IMR-90 (cell line): ENCODE measurements around the gene NADK. TPM values are rescaled to one million over a fixed set of nuclear protein-coding genes. Genes with fewer than 3 reads are reported as not detected.
A peak's percentile ranks its signal among the peaks of the same experiment; 100 is the strongest.

Source experiments
- ATAC-seq: fragments of 200-7000 bp; cut with Tn5 transposase; 2 replicates; pipeline ENCODE4 v1.9.1; 2020; ENCODE audit warnings: low read depth, mild to moderate bottlenecking, moderate library complexity
- BruUV-seq: library from RNA; stranded (reverse); fragments of 400-500 nt; replicated peaks from 2 replicates; lab custom pipeline; 2021; lab: Mats Ljungman, UMichigan
- CTCF ChIA-PET: fragments of 300-600 bp; formaldehyde crosslinking; extraction: SDS; loops from one replicate; lab custom pipeline; 2021; ENCODE audit warnings: antibody characterized with exemption; lab: Yijun Ruan, JAX
- POLR2A ChIA-PET: fragments of 300-600 bp; sonication (Branson Sonifier 250); formaldehyde crosslinking; loops from one replicate; lab custom pipeline; 2022; ENCODE audit warnings: antibody characterized with exemption; ENCODE audit not compliant: unreplicated experiment; lab: Charles Lee
- DNase-seq: peaks from one replicate; pipeline ENCODE4 v3.0.0; 2013
- H2AFZ ChIP-seq: replicated peaks from 2 replicates; pipeline ENCODE3; 2013; ENCODE audit warnings: low read length, mild to moderate bottlenecking; ENCODE audit not compliant: poor library complexity
- H2AK5ac ChIP-seq: 2 replicates; pipeline ENCODE4 v1.6.1; 2013; ENCODE audit warnings: low read depth, low read length, inconsistent platforms
- H2AK9ac ChIP-seq: replicated peaks from 2 replicates; pipeline ENCODE3; 2013; ENCODE audit warnings: mild to moderate bottlenecking, low read depth, low read length, moderate library complexity; ENCODE audit not compliant: poor library complexity
- H2BK120ac ChIP-seq: 2 replicates; pipeline ENCODE4 v1.6.1; 2013; ENCODE audit warnings: low read depth, low read length, inconsistent platforms
- H2BK15ac ChIP-seq: 3 replicates; pipeline ENCODE4 v1.6.1; 2013; ENCODE audit warnings: low read depth, low read length, inconsistent platforms
- H2BK20ac ChIP-seq: 2 replicates; pipeline ENCODE4 v1.6.1; 2013; ENCODE audit warnings: low read depth, mild to moderate bottlenecking, inconsistent platforms, low read length, moderate library complexity
- H2BK5ac ChIP-seq: 2 replicates; pipeline ENCODE4 v1.6.1; 2013; ENCODE audit warnings: mild to moderate bottlenecking, low read depth, low read length, inconsistent platforms; ENCODE audit not compliant: poor library complexity, severe bottlenecking
- H3K14ac ChIP-seq: replicated peaks from 2 replicates; pipeline ENCODE4 v1.6.1; 2013; ENCODE audit warnings: low read depth, low read length, inconsistent platforms
- H3K18ac ChIP-seq: 2 replicates; pipeline ENCODE4 v1.6.1; 2013; ENCODE audit warnings: low read depth, low read length, control low read depth
- H3K23ac ChIP-seq: 2 replicates; pipeline ENCODE4 v1.6.1; 2013; ENCODE audit warnings: low read depth, low read length, inconsistent platforms
- H3K27ac ChIP-seq: 2 replicates; pipeline ENCODE4 v1.5.1; 2013; ENCODE audit warnings: mild to moderate bottlenecking, control low read depth, low read length; ENCODE audit not compliant: insufficient read depth
- H3K27me3 ChIP-seq: 2 replicates; pipeline ENCODE4 v1.6.1; 2013; ENCODE audit warnings: low read length; ENCODE audit not compliant: control insufficient read depth, insufficient read depth
- H3K36me3 ChIP-seq: 2 replicates; pipeline ENCODE4 v1.6.1; 2013; ENCODE audit warnings: low read length, mixed read lengths; ENCODE audit not compliant: control insufficient read depth, insufficient read depth
- H3K4ac ChIP-seq: 2 replicates; pipeline ENCODE4 v1.6.1; 2013; ENCODE audit warnings: low read depth, low read length, inconsistent platforms
- H3K4me1 ChIP-seq: 2 replicates; pipeline ENCODE4 v1.6.1; 2013; ENCODE audit warnings: low read length, mixed read lengths; ENCODE audit not compliant: control insufficient read depth, insufficient read depth
- H3K4me2 ChIP-seq: 2 replicates; pipeline ENCODE4 v1.6.1; 2013; ENCODE audit warnings: low read depth, mild to moderate bottlenecking, control low read depth, low read length, moderate library complexity
- H3K4me3 ChIP-seq: 2 replicates; pipeline ENCODE4 v1.5.1; 2013; ENCODE audit warnings: low read depth, mild to moderate bottlenecking, control low read depth, low read length, moderate library complexity; ENCODE audit not compliant: insufficient read depth
- H3K56ac ChIP-seq: 2 replicates; pipeline ENCODE4 v1.6.1; 2013; ENCODE audit warnings: low read length, inconsistent platforms; ENCODE audit not compliant: insufficient read depth; ENCODE audit errors: extremely low read depth
- H3K79me1 ChIP-seq, 2 experiments: 2 replicates each; pipeline ENCODE4 v1.6.1; 2013; ENCODE audit warnings: low read length in 2 of 2, inconsistent platforms in 1 of 2, low read depth in 1 of 2
- H3K9ac ChIP-seq: 2 replicates; pipeline ENCODE4 v1.6.1; 2013; ENCODE audit warnings: low read depth, low read length, control low read depth
- H3K9me1 ChIP-seq: 2 replicates; pipeline ENCODE4 v1.6.1; 2013; ENCODE audit warnings: low read length, inconsistent platforms; ENCODE audit not compliant: insufficient read depth
- H3K9me3 ChIP-seq: 2 replicates; pipeline ENCODE4 v1.6.1; 2013; ENCODE audit warnings: low read length; ENCODE audit not compliant: control insufficient read depth, insufficient read depth
- H4K20me1 ChIP-seq: 2 replicates; pipeline ENCODE4 v1.6.1; 2013; ENCODE audit warnings: low read length, inconsistent platforms; ENCODE audit not compliant: insufficient read depth
- H4K5ac ChIP-seq: 2 replicates; pipeline ENCODE4 v1.6.1; 2013; ENCODE audit warnings: mild to moderate bottlenecking, low read depth, low read length, control low read depth
- H4K8ac ChIP-seq, 2 experiments: 2 replicates each; pipeline ENCODE4 v1.6.1; 2013; ENCODE audit warnings: low read depth in 2 of 2, low read length in 2 of 2, control low read depth in 1 of 2, inconsistent platforms in 1 of 2
- H4K91ac ChIP-seq: 2 replicates; pipeline ENCODE4 v1.6.1; 2013; ENCODE audit warnings: low read depth, low read length, inconsistent platforms; ENCODE audit not compliant: insufficient read depth
- BHLHE40 ChIP-seq: fragments of 150-350 bp; IDR thresholded peaks from 2 replicates; pipeline ENCODE4 v1.6.1; 2016; ENCODE audit warnings: mild to moderate bottlenecking, low read depth, low read length
- CEBPB ChIP-seq: IDR thresholded peaks from 2 replicates; pipeline ENCODE4 v1.6.1; 2012; ENCODE audit warnings: low read depth, low read length, improper control_type of control experiment
- CHD1 ChIP-seq: IDR thresholded peaks from 2 replicates; pipeline ENCODE4 v1.6.1; 2012; ENCODE audit warnings: low read depth, low read length, improper control_type of control experiment
- FOS ChIP-seq: fragments of 150-350 bp; IDR thresholded peaks from 2 replicates; pipeline ENCODE4 v1.6.1; 2016; ENCODE audit warnings: low read depth, low read length
- MAFK ChIP-seq: IDR thresholded peaks from 2 replicates; pipeline ENCODE4 v1.6.1; 2012; ENCODE audit warnings: low read depth, low read length, improper control_type of control experiment
- MXI1 ChIP-seq: IDR thresholded peaks from 2 replicates; pipeline ENCODE4 v1.6.1; 2012; ENCODE audit warnings: low read depth, mild to moderate bottlenecking, low read length, moderate library complexity, borderline replicate concordance
- POLR2A ChIP-seq: IDR thresholded peaks from 2 replicates; pipeline ENCODE4 v1.6.1; 2012; ENCODE audit warnings: mild to moderate bottlenecking, low read depth, low read length
- RAD21 ChIP-seq: IDR thresholded peaks from 2 replicates; pipeline ENCODE4 v1.6.1; 2012; ENCODE audit warnings: low read length, improper control_type of control experiment
- RFX5 ChIP-seq: IDR thresholded peaks from 2 replicates; pipeline ENCODE4 v1.8.0; 2012; ENCODE audit warnings: low read depth, mild to moderate bottlenecking, low read length, moderate library complexity
- SMC3 ChIP-seq: fragments of 150-350 bp; IDR thresholded peaks from 2 replicates; pipeline ENCODE4 v1.6.1; 2016; ENCODE audit warnings: low read depth, mild to moderate bottlenecking, antibody characterized with exemption, low read length, moderate library complexity
- WGBS, 2 experiments: methylation state at CpG; one replicate each; pipeline versions ENCODE4 v1.1.5 to v1.1.7; 2013; ENCODE audit warnings: missing lambda C conversion rate in 2 of 2; ENCODE audit not compliant: insufficient read length in 1 of 2; ENCODE audit errors: extremely low coverage in 2 of 2; 5-methylcytosine and 5-hydroxymethylcytosine counted together
- dilution Hi-C: fragments of 300-500 bp; cut with HindIII; formaldehyde crosslinking; loops from one replicate; pipeline ENCODE4 v1.14.3; 2018; ENCODE audit warnings: low sequenced_read_pairs; ENCODE audit not compliant: unreplicated experiment
- in situ Hi-C: fragments of 300-500 bp; cut with MboI; formaldehyde crosslinking; loops from 3 replicates; pipeline ENCODE4 v1.14.3; 2019; ENCODE audit warnings: low sequenced_read_pairs, inconsistent platforms, mixed read lengths
- intact Hi-C: fragments of 100-400 bp; cut with micrococcal nuclease; formaldehyde crosslinking; loops from 2 replicates; pipeline ENCODE4 v1.10.0; 2022
- polyA plus RNA-seq, 3 experiments: library from polyadenylated mRNA; depleted of rRNA; stranded (reverse); fragments of >200 nt; gene quantifications; 2 replicates each; pipeline ENCODE4 v1.2.3, GENCODE V29; 2012; ENCODE audit warnings: low replicate concordance in 1 of 3
- total RNA-seq: library from RNA; depleted of rRNA; stranded (reverse); fragments of >200 nt; gene quantifications from 2 replicates; pipeline ENCODE4 v1.2.3, GENCODE V29; 2012
- TF ChIP-seq, protein P1 (sequence below): conservative IDR thresholded peaks from 2 replicates; pipeline ENCODE4 v1.5.1; 2012; ENCODE audit warnings: mild to moderate bottlenecking, low read depth, low read length, improper control_type of control experiment
- TF ChIP-seq, protein P2 (sequence below): fragments of 150-350 bp; IDR thresholded peaks from 2 replicates; pipeline ENCODE4 v1.6.1; 2016; ENCODE audit warnings: low read depth, mild to moderate bottlenecking, low read length, moderate library complexity, borderline replicate concordance
- TF ChIP-seq, protein P3 (sequence below): fragments of 150-350 bp; IDR thresholded peaks from 2 replicates; pipeline ENCODE4 v1.6.1; 2017; ENCODE audit warnings: mild to moderate bottlenecking, antibody characterized with exemption, low read length, low read depth

Gene NADK
- total and polyA plus RNA-seq, 2 of the 4 experiments (the other 2 are of a cell fraction) = 12.5 to 56.1 TPM

DNA sequence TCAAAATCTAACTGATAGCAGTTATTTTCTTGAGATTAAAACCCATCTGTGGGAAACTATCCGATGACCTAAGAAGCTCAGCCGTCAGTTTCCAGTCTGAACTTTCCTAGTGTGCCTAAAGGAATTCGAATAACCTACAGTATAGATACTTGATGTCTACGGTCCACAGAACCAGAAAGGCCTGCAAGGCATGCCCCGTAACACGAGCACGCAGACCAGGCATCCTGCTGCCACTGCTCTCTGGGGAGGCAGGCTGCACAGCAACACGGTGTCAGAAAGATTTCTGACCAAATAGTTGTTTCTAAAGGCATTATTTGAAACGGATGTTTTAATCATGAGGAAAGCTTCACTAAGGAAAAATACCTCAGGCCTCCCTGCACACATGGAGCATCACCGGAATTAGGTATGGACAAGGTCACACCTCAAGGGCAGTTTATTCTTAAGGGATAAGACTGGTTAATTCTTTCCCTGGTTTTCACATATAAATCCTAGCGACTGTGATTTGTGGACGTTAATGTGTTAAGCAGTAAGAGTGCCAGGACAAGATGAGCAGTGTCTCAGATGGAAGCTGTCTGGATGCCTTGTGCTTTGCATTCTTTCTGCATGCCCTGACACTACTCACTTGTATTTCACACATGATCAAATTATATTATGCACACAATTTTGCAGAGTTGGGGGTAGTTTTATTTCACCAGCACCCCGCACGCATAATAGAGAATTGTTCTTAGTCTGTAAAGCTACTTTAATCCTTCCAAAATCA, 49.0 kb upstream of the NADK start:
- no peaks in the 10 kb centered on the region for H3K27me3 ChIP-seq
- H2AFZ ChIP-seq = no peak overlapping the region
- no peak overlapping the region for H2BK15ac ChIP-seq
- H3K9ac ChIP-seq = no peak overlapping the region
- H3K4me1 ChIP-seq = peaks cover 10% of the 10 kb centered on the region
- H3K56ac ChIP-seq = no peak overlapping the region
- H3K14ac ChIP-seq = 0 out of 2 replicates have a peak overlapping the region, but pooled peaks have one; percentile 44
- peaks cover 7% of the 10 kb centered on the region; the same call in 1 of the 2 replicates for H3K9me1 ChIP-seq
- no peak overlapping the region for H3K23ac ChIP-seq
- in situ Hi-C loops = no loop called here
- no peak overlapping the region for H2BK5ac ChIP-seq
- no peak overlapping the region for H4K91ac ChIP-seq
- ChIA-PET CTCF (no interaction called here), POLR2A (no interaction called here)
- peak overlapping the region; percentile 36 for H3K4me2 ChIP-seq
- dilution Hi-C loops = loop anchor here (10.0 kb wide), 1 partner anchor 58 kb away; no protein-coding TSS in a partner anchor
- no peak overlapping the region for H3K18ac ChIP-seq
- H3K4me3 ChIP-seq = no peak overlapping the region
- no peak overlapping the region for H4K5ac ChIP-seq
- H2AK9ac ChIP-seq = no peak overlapping the region
- H3K79me1 ChIP-seq = peaks cover 0 to 49% of the 10 kb centered on the region in 2 experiments; a peak in 2 of 4 replicates
- no peak overlapping the region for H3K4ac ChIP-seq
- H4K20me1 ChIP-seq = peaks cover 72% of the 10 kb centered on the region
- no peaks in the 10 kb centered on the region for H3K9me3 ChIP-seq
- H2AK5ac ChIP-seq = no peak overlapping the region
- H3K36me3 ChIP-seq = peaks cover 26% of the 10 kb centered on the region
- peak overlapping the region; percentile 0; the same call in 1 of the 2 replicates for H3K27ac ChIP-seq
- no peak overlapping the region for H2BK120ac ChIP-seq
- intact Hi-C loops = loop anchor here (5.0 kb wide), 2 partner anchors 40 to 60 kb away; no protein-coding TSS in a partner anchor
- no TSS peak for BruUV-seq
- 87% methylated on average over 3 of the region's 14 CpGs; no CpG with 5 or more reads in 1 of the 2 experiments for WGBS, 2 experiments
- H4K8ac ChIP-seq = peak overlapping the region in 1 of 2 experiments; percentile 9; a peak in 1 of 4 replicates
- DNase-seq = no peak
- peak; percentile 65 for ATAC-seq
- no peak for TF ChIP-seq RAD21
- TF ChIP-seq POLR2A = no peak
- no peak for TF ChIP-seq CEBPB
- no peak for TF ChIP-seq SMC3
- TF ChIP-seq MAFK = no peak
- TF ChIP-seq, protein P1, sequence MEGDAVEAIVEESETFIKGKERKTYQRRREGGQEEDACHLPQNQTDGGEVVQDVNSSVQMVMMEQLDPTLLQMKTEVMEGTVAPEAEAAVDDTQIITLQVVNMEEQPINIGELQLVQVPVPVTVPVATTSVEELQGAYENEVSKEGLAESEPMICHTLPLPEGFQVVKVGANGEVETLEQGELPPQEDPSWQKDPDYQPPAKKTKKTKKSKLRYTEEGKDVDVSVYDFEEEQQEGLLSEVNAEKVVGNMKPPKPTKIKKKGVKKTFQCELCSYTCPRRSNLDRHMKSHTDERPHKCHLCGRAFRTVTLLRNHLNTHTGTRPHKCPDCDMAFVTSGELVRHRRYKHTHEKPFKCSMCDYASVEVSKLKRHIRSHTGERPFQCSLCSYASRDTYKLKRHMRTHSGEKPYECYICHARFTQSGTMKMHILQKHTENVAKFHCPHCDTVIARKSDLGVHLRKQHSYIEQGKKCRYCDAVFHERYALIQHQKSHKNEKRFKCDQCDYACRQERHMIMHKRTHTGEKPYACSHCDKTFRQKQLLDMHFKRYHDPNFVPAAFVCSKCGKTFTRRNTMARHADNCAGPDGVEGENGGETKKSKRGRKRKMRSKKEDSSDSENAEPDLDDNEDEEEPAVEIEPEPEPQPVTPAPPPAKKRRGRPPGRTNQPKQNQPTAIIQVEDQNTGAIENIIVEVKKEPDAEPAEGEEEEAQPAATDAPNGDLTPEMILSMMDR = no peak
- no peak for TF ChIP-seq RFX5
- TF ChIP-seq MXI1 = no peak
- no peak for TF ChIP-seq FOS
- TF ChIP-seq, protein P2, sequence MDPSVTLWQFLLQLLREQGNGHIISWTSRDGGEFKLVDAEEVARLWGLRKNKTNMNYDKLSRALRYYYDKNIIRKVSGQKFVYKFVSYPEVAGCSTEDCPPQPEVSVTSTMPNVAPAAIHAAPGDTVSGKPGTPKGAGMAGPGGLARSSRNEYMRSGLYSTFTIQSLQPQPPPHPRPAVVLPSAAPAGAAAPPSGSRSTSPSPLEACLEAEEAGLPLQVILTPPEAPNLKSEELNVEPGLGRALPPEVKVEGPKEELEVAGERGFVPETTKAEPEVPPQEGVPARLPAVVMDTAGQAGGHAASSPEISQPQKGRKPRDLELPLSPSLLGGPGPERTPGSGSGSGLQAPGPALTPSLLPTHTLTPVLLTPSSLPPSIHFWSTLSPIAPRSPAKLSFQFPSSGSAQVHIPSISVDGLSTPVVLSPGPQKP = no peak
- TF ChIP-seq BHLHE40 = no peak
- no peak for TF ChIP-seq CHD1
- TF ChIP-seq, protein P3, sequence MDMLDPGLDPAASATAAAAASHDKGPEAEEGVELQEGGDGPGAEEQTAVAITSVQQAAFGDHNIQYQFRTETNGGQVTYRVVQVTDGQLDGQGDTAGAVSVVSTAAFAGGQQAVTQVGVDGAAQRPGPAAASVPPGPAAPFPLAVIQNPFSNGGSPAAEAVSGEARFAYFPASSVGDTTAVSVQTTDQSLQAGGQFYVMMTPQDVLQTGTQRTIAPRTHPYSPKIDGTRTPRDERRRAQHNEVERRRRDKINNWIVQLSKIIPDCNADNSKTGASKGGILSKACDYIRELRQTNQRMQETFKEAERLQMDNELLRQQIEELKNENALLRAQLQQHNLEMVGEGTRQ = no peak
- no peak overlapping the region for H2BK20ac ChIP-seq
